SK-N-MC (cell line): Measurements from ENCODE around the gene ARMH3.

Experiments
- DNase-seq: peaks from one replicate; pipeline ENCODE4 v3.0.0-alpha.2; 2011; ENCODE audit warnings: low read depth, low spot score
- H3K27ac ChIP-seq: fragments of 200-600 bp; sonication (generic); 2 replicates; pipeline ENCODE4 v1.5.1; 2016; ENCODE audit warnings: mixed run types
- H3K36me3 ChIP-seq: fragments of 200-600 bp; sonication (generic); 2 replicates; pipeline ENCODE4 v1.6.1; 2017; ENCODE audit warnings: antibody characterized with exemption, low read length, mixed read lengths; ENCODE audit not compliant: insufficient read depth
- H3K4me3 ChIP-seq: fragments of 200-600 bp; sonication (generic); 2 replicates; pipeline ENCODE4 v1.5.1; 2016
- H3K9ac ChIP-seq: fragments of 200-600 bp; sonication (generic); 2 replicates; pipeline ENCODE4 v1.8.0; 2017; ENCODE audit warnings: mixed run types, mixed read lengths; ENCODE audit not compliant: insufficient read length
- H3K9me3 ChIP-seq: fragments of 200-600 bp; sonication (generic); 2 replicates; pipeline ENCODE4 v1.6.1; 2017; ENCODE audit warnings: low read depth, mild to moderate bottlenecking, antibody characterized with exemption, low read length, moderate library complexity, mixed read lengths
- EZH2 ChIP-seq: fragments of 200-600 bp; sonication (generic); IDR thresholded peaks from one replicate; pipeline ENCODE4 v1.6.1; 2017; ENCODE audit warnings: antibody characterized with exemption
- FOXP2 ChIP-seq: optimal IDR thresholded peaks from 2 replicates; pipeline ENCODE3; 2011; ENCODE audit warnings: mild to moderate bottlenecking, moderate library complexity; ENCODE audit not compliant: insufficient read depth; ENCODE audit errors: extremely low read length, control extremely low read depth
- POLR2AphosphoS5 ChIP-seq: IDR thresholded peaks from 2 replicates; pipeline ENCODE4 v1.6.1; 2012; ENCODE audit warnings: mild to moderate bottlenecking, low read depth, low read length, borderline replicate concordance

ARMH3 gene

DNA sequence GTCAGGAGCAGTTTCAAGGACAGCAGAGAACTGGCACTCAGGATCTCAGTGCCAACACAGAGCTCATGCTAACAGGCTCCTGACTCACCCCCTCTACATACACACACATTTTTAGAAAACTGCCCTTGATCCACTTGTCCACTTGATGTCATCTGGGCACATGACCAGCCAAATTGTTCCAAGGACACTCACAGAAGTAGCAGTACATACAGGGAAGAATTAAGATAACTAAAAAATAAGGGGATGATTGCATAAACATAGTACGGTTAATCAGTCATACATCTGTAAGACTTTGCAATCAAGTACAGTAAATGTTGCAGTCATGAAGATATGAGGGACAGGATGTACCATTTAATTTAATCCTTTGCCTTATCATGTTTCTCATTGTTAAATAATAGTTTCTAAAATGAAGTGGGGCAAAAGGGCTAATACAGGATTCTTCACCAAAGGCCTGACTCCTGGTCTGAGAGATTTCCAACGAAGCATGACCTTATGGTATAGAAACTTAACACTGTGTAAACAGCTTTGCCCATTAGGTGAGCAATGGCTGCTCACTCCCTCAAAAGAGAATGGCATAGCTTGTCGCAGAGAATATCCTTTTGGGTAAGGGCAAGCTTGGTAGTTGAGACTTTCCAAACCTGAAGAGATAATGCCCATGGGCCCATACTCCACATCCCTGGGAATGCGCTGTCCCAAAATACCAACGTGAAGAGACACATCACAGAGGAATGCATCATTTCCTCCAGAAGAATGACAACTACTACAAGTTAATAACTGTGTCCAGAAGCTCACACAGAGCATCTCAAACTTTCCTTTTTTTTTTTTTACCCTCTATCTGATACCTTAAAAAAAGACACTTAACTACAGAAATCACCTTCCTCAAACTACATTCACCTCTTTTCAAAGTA, 94.1 kb downstream of the ARMH3 start:
- Histone ChIP-seq H3K27ac (no peak overlapping the region), H3K4me3 (no peak overlapping the region), H3K9ac (no peak overlapping the region), H3K36me3 (no peaks in the 10 kb centered on the region), H3K9me3 (no peaks in the 10 kb centered on the region)
- TF ChIP-seq FOXP2 (no peak), POLR2AphosphoS5 (no peak)
- DNase-seq, result no peak

DNA sequence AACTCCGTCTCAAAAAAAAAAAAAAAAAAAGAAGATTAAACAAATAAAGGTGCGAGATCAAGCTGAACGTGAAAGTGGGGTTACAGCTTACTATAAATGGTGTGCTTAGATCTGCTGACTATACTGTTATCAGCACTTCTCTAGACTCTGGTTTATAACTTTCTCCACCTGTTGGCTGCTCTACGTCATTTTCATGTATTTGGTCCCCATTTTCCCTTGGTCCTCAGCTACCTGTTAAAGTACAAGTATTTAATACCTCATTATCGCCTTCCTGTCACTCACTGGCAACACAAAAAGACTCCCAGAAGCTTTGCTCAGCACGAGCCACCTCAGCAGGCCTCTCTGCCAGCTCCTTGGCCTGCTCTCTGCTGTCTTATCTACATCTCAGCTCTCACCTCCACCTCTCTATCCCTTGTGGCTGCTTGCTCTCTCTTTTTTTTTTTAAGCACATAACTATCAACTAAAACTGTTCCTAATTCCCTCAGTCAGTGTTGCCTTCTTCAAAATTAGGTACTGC, 95.0 kb downstream of the ARMH3 start:
- no peaks in the 10 kb centered on the region for H3K9me3 ChIP-seq
- H3K36me3 ChIP-seq, result no peaks in the 10 kb centered on the region
- no peak overlapping the region for H3K27ac ChIP-seq
- TF ChIP-seq EZH2 (no peak), FOXP2 (no peak), POLR2AphosphoS5 (no peak)
- no peak for DNase-seq
- no peak overlapping the region for H3K4me3 ChIP-seq
- no peak overlapping the region for H3K9ac ChIP-seq

DNA sequence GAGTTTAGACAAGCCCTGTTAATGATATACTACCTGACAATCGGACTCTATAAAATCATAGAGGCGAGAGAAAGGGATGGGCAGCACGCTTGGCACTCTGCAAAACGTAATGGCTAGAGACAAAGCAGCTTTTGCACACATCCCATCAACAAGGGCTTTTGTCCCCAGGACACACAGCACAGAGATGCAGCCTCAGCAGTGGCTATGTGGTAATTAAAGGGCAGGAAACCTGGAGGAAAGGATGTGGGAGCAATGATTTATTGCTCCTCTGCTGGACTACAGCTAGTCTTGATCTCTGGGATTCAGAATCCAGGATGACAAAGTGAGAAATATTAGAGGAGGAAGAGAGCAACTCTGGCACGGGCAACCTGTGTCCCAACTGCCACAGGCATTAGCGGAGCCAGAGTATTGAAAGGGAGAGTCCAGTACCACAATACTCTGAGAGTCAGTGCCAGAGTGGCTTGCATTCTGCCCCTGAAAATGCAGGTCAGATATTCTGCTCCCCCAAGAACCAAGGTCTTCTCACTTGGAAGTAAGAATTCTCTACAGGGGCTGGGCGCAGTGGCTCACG, 96.5 kb downstream of the ARMH3 start:
- Histone ChIP-seq H3K27ac (no peak overlapping the region), H3K36me3 (no peaks in the 10 kb centered on the region), H3K9me3 (no peaks in the 10 kb centered on the region), H3K9ac (no peak overlapping the region), H3K4me3 (no peak overlapping the region)
- DNase-seq, result no peak
- no peak for TF ChIP-seq POLR2AphosphoS5
- no peak for TF ChIP-seq FOXP2
- no peak for TF ChIP-seq EZH2

DNA sequence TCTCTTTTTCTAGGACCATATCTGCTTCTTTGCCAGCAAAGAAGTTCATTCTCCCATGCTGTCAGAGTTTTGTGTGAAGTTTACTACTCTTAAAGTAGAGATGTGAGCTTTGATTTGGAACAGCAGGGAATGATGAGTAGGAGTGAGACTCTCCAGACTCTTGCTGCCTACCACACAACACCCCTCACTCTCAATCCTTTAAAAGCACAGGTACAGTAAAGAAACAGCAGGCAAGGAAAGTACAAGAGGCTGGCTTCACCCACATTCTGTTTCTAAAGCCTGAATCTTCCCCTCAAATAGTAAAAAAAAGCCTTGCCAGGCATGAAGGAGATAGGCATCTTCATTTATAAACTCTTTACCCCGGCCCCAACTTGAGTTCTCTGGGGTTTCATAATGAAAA, 97.3 kb downstream of the ARMH3 start:
- Histone ChIP-seq H3K4me3 (no peak overlapping the region), H3K27ac (no peak overlapping the region), H3K9ac (no peak overlapping the region), H3K9me3 (no peaks in the 10 kb centered on the region), H3K36me3 (no peaks in the 10 kb centered on the region)
- TF ChIP-seq EZH2 (no peak), FOXP2 (no peak), POLR2AphosphoS5 (no peak)
- no peak for DNase-seq

DNA sequence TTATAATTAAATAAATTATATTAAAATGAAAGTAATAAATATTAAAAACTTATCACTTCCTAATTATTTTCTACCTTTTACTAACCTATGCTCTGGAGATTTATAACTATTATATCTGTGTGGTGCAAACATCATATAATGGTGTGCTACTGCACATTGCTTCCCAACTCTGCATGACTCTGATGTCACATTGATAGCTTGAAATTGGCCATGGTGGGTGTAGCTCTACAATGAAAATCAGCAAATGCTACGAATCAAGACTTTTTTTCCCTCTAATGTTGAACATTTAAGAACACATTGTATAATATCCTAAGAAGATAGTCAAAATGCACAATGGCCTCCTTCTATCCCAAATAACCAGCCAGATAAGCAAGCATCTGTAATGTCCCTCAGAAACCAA, 99.1 kb downstream of the ARMH3 start:
- no peak for DNase-seq
- no peaks in the 10 kb centered on the region for H3K36me3 ChIP-seq
- no peak overlapping the region for H3K4me3 ChIP-seq
- TF ChIP-seq EZH2 (no peak), FOXP2 (no peak), POLR2AphosphoS5 (no peak)
- H3K9me3 ChIP-seq, result no peaks in the 10 kb centered on the region
- H3K27ac ChIP-seq, result no peak overlapping the region
- no peak overlapping the region for H3K9ac ChIP-seq

DNA sequence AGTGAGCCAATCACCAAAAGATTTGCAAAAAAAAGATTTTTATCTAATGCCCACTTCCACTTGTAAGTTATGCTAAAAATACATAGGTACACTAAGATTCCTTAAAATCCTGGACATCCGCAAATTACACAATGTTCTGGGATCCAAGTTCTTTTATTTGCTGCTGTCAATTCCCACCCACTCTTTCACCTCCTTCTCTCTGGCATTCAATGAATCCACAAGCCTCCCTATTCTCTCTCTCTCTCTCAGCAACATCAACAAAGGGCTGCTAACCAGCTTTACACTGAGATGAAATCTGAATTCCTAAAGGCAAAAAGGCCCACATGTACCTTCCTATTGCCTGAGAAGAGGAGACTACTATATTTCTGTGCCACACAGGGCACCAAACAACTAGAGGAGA, 99.9 kb downstream of the ARMH3 start:
- no peak overlapping the region for H3K9ac ChIP-seq
- no peaks in the 10 kb centered on the region for H3K36me3 ChIP-seq
- DNase-seq, result no peak
- no peaks in the 10 kb centered on the region for H3K9me3 ChIP-seq
- TF ChIP-seq EZH2, result no peak
- no peak for TF ChIP-seq FOXP2
- no peak for TF ChIP-seq POLR2AphosphoS5
- H3K4me3 ChIP-seq, result no peak overlapping the region
- no peak overlapping the region for H3K27ac ChIP-seq

DNA sequence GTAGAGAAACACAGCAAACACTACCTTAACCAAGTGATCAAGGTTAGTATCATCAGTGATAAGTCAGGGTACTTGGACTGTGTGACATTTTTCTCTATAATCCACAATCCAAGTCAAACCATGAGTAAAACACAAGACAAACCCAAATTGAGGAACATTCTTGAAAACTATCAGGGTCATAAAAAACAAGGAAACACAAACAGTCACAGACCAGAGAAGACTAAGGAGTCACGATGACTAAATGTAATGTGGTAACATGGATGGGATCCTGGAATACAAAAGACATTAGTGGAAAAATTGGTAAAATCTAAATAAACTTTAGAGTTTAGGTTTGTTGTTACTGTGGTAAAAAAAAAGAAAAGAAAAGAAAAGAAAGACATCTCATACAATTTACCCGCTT, 103.8 kb downstream of the ARMH3 start:
- TF ChIP-seq POLR2AphosphoS5 (no peak), FOXP2 (no peak), EZH2 (no peak)
- Histone ChIP-seq H3K36me3 (0 out of 2 replicates have a peak, but pooled peaks cover 2% of the 10 kb centered on the region), H3K9ac (no peak overlapping the region), H3K4me3 (no peak overlapping the region), H3K27ac (no peak overlapping the region), H3K9me3 (no peaks in the 10 kb centered on the region)
- DNase-seq, result no peak

DNA sequence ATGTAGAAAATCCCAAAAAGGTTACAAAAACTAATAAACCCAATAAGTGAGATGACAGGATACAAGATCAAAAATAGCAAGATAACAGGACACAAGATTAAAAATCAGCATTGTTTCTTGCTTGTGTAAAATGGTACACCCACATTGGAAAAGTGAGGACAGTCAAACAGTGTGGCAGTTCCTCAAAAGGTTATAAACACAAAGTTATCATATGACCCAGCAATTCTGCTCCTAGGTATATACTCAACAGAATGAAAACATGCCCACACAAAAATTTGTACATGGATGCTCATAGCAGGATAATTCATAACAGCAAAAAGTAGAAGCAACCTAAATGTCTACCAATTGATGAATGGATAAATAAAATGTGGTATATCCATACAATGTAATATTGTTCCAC, 105.8 kb downstream of the ARMH3 start:
- 0 out of 2 replicates have a peak, but pooled peaks cover 2% of the 10 kb centered on the region for H3K36me3 ChIP-seq
- DNase-seq, result no peak
- no peak overlapping the region for H3K27ac ChIP-seq
- H3K9me3 ChIP-seq, result no peaks in the 10 kb centered on the region
- no peak overlapping the region for H3K4me3 ChIP-seq
- H3K9ac ChIP-seq, result no peak overlapping the region
- no peak for TF ChIP-seq POLR2AphosphoS5
